HL-60 (cell line): ENCODE data around the gene RTN4RL1.

ENCODE experiments used
- DNase-seq, 2 experiments: peaks; one replicate each; pipeline ENCODE4 v3.0.0-alpha.2; 2010 to 2020; ENCODE audit warnings: low read depth in 1 of 2, low spot score in 1 of 2
- H3K27ac ChIP-seq: fragments of 250-450 bp; sonication (Bioruptor Pico); replicated peaks from 2 replicates; pipeline ENCODE4 v1.5.1; 2020; ENCODE audit warnings: mild to moderate bottlenecking, moderate library complexity
- H3K27me3 ChIP-seq: fragments of 250-450 bp; sonication (Bioruptor Pico); 2 replicates; pipeline ENCODE4 v1.5.1; 2021; ENCODE audit warnings: mild to moderate bottlenecking, moderate library complexity; ENCODE audit not compliant: insufficient read depth, poor library complexity, severe bottlenecking
- H3K4me3 ChIP-seq: replicated peaks from 2 replicates; pipeline ENCODE4 v1.5.1; 2011; ENCODE audit warnings: mild to moderate bottlenecking, control low read depth, low read length; ENCODE audit not compliant: insufficient read depth
- CTCF ChIP-seq: IDR thresholded peaks from one replicate; pipeline ENCODE4 v1.5.1; 2011; ENCODE audit warnings: low read length, control low read depth, inconsistent platforms; ENCODE audit not compliant: insufficient read depth
- GABPA ChIP-seq: IDR thresholded peaks from 2 replicates; pipeline ENCODE4 v1.6.1; 2012; ENCODE audit warnings: low read depth
- POLR2AphosphoS5 ChIP-seq: IDR thresholded peaks from 2 replicates; pipeline ENCODE4 v1.6.1; 2012; ENCODE audit warnings: low read depth
- REST ChIP-seq: IDR thresholded peaks from 2 replicates; pipeline ENCODE4 v1.6.1; 2012; ENCODE audit warnings: low read depth; ENCODE audit not compliant: insufficient replicate concordance
- SPI1 ChIP-seq: IDR thresholded peaks from 2 replicates; pipeline ENCODE4 v1.6.1; 2012; ENCODE audit warnings: low read depth, mild to moderate bottlenecking, borderline replicate concordance

RTN4RL1 gene

GRCh38 chr17:2048805-2049204 lies 23.7 kb upstream of the RTN4RL1 start:
- no peak for DNase-seq
- Histone ChIP-seq H3K27me3 (peaks cover 3% of the 10 kb centered on the region), H3K27ac (no peak overlapping the region), H3K4me3 (no peak overlapping the region)
- TF ChIP-seq GABPA (no peak), SPI1 (no peak), POLR2AphosphoS5 (no peak), CTCF (no peak), REST (no peak)

GRCh38 chr17:2047590-2047989 lies 22.5 kb upstream of the RTN4RL1 start:
- DNase-seq: no peak
- Histone ChIP-seq H3K27ac (no peak overlapping the region), H3K27me3 (no peaks in the 10 kb centered on the region), H3K4me3 (no peak overlapping the region)
- TF ChIP-seq SPI1 (no peak), CTCF (no peak), REST (no peak), POLR2AphosphoS5 (no peak), GABPA (no peak)

- H3K27ac ChIP-seq: no peak overlapping the region
- H3K27me3 ChIP-seq: no peaks in the 10 kb centered on the region
- TF ChIP-seq POLR2AphosphoS5 (no peak), REST (no peak)
- H3K4me3 ChIP-seq: no peak overlapping the region
- no peak for DNase-seq
Observed at GRCh38 chr17:2044263-2044894, 19.2 kb upstream of the RTN4RL1 start.
